ENCODE data around the gene PNO1.
A peak's percentile ranks its signal among the peaks of the same experiment; 100 is the strongest.

The PNO1 gene

GRCh38 chr2:68196120-68196716 lies 38.5 kb downstream of the PNO1 start:
- DNase-seq: peak; percentile 22

GRCh38 chr2:68200157-68200787 lies 42.6 kb downstream of the PNO1 start:
- no peak for DNase-seq

GRCh38 chr2:68203587-68203986 lies 45.9 kb downstream of the PNO1 start:
- no peak for DNase-seq

GRCh38 chr2:68206793-68207192 lies 49.1 kb downstream of the PNO1 start:
- no peak for DNase-seq

DNA sequence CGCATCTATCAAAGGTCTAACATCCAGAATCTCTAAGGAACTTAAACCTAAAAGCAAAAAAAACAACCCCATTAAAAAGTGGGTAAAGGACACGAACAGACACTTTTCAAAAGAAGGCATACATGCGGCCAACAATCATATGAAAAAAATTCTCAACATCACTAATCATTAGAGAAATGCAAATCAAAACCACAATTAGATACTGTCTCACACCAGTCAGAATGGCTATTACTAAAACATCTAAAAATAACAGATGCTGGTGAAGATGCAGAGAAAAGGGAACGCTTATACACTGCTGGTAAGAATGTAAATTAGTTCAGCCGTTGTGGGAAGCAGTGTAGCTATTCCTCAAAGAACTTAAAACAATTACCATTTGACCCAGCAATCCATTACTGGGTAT lies 56.7 kb downstream of the PNO1 start:
- no peak for DNase-seq

GRCh38 chr2:68216454-68217310 lies 59.0 kb downstream of the PNO1 start:
- DNase-seq: peak; percentile 16

DNA sequence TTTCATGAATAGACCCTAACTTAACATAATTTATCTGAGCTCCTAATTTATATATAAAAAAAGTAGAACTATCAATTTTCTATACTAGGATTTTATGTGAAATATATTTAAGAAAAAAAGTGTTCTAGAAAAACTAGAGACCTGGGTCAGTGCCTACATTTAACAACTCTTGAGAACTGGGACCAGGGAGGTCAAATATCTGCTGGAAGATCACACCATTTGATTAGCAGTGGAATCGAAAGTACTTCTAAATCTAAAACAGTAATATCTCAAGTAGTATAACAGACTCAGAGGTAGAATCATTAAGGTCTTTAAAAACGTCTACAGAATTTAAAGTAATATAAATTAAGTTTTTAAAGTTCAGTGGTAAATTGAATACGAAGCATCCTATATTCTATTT lies 60.0 kb downstream of the PNO1 start:
- DNase-seq: no peak

DNA sequence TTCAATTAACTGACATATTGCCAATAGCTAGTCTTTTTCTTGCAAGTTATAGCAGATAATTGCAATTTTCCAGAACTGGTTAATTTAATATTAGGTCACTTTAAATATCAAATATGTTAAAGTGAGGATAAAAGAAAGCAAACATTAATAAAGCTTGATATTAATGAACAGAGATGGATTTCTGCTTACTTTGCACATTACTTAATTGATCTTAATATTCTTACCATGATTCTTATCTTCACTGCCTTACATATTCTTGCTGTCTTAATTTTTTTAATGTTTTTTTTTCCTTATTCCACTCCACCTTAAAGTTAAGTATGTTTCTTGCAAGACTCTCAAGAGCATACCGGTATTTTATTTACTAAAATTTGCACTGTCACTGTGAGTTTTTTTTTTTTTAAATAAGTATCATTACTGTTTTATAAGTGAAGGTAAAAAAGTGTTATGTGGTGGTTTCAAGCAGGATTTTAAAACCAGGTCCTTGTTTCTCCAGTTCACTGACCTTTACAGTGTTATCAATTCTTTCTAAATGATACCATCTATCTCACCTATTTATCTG lies 60.7 kb downstream of the PNO1 start:
- no peak for DNase-seq

- no peak for DNase-seq
Measured at GRCh38 chr2:68222287-68222686, 64.6 kb downstream of the PNO1 start.

DNA sequence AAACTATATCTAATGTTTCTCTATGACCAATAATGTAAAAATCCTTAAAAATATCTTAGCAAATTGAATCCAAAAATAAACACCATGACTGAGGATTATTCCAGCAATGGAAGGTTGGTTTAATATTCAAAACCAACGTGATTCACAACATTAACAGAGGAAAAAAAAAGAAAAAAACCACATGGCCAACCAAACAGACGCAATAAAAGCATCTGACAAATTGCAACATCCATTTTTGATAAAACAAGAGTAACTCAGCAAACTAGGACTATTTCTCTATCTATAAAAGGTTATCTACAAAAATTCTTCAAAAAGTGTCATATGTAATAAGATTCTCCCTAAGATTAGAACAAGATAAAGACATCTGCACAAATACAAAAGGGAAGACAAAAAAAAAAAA lies 65.7 kb downstream of the PNO1 start:
- DNase-seq: no peak

GRCh38 chr2:68225119-68225632 lies 67.5 kb downstream of the PNO1 start:
- DNase-seq: peak; percentile 21

Data from NCI-H226 (cell line).